HG03175 (cell line): ENCODE results near the gene AQP4.

Source experiments
- ATAC-seq: cut with Tn5 transposase; IDR thresholded peaks from one replicate; pipeline ENCODE4 v1.9.1; 2021; ENCODE audit warnings: mild to moderate bottlenecking, moderate library complexity; ENCODE audit not compliant: unreplicated experiment

Gene AQP4

GRCh38 chr18:26865557-26865956 lies at the start of gene AQP4:
TSS of gene AQP4 (minus strand) at chr18:26865707. CDS start at chr18:26865689, 18 bp downstream.
- ATAC-seq, result no peak

GRCh38 chr18:26911840-26912239 lies 46.3 kb upstream of the AQP4 start:
- ATAC-seq, result no peak

GRCh38 chr18:26909599-26910290 lies 44.2 kb upstream of the AQP4 start:
- ATAC-seq, result no peak

- no peak for ATAC-seq
These were observed 43.4 kb upstream of the AQP4 start for GRCh38 chr18:26908906-26909305.

- ATAC-seq, result no peak
These were observed 36.8 kb upstream of the AQP4 start for GRCh38 chr18:26902291-26902690.

DNA sequence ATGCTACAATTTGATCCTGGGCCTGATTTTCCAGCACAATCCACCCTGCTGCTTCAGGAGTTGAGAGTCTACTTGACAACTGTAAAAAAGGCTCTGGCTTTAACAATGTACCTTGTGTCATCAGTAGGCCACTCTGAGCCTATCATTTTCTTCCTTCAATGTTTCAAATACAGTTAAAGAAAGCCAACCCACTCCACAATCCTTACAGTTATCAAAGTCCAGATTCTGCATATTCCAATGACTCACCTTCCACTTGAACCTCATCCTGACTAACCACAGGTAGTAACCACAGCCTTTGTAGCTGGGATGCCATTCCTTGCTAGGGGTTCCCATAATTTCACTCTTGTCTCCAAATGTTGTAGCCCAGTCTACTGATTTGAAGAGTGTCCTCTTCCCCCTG lies 35.5 kb upstream of the AQP4 start:
- no peak for ATAC-seq

DNA sequence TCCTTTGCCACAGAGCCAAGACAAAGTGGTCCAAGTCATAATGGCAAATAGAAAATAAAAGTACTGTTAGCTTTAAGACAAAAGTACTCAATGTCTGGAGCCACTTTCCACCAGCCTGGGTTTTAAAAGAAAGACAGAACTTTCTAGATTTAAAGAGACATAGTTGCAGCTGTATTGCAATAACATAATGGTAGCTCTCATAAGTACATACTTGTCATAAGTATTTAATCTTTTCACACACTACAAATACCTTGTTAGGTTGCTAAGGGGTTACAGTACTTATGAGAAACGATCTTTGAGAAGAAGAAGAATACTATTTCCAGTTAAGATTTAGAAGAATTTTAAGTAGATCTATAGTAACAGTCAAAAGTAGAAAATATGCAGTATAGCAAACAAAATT lies 28.9 kb upstream of the AQP4 start:
- ATAC-seq, result no peak

DNA sequence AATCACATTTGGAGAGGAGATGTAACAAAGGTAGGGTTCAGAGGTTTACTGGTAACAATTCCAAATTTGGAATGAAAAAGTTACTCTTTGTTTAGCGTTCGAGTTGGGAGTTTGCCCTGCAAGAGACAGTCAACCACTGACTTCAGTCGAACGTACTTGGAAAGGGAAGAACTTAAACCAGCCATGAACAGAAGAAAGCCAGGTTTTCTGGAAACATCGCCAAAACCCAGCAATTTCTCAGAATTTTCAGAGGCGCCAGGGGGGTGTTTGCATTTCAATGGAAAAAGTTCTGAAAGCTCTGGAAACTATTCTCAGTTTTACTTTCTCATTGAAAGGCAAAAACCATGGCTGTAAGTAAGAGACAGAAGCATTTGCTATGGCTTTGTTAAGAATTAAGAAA lies 28.5 kb upstream of the AQP4 start:
- no peak for ATAC-seq

DNA sequence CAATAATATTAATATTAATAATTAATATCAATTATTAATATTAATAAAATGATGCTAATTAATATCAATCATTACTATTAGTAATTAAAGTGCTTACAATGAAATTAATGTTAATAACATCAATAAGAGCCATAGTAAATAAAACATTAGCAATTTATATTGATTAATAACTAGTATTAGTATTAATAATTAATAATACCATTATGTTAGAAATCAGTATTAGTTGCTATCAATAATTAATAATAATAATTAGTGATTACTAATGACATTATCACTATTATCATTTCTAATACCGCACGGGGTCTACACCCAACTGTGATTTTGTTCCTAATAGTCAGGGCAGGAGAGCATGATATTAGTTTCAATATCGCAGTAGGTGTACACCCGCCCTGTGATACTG lies 22.8 kb upstream of the AQP4 start:
- ATAC-seq, result no peak

DNA sequence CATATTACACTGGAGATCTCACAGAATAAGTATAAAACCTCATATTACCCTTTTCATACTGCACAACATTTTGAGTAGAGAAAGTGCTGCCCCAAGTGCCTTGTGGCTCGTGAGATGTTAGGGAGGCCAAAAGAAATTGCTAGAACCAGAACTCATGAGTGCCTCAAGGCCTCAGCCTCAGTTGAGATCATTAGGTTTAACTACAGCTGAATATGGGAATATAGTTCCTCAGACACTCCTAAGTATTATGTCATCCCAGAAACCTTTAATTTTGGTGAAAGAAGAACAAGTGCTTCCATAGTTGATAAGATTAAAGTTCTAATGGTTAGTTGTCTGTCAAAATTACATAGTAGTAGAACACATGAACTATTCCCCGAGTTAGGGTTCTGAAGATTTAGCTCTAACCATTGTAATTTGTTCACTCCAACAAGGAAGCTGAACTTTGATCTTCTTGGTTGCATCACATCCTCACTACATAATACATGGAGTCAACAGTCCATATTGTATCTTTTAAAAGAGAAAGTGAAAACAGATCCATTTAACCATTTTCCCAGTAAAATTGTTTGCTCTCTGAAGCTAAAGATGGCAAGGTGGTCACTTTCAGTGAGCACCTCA lies 9.6 kb upstream of the AQP4 start:
- ATAC-seq, result no peak

DNA sequence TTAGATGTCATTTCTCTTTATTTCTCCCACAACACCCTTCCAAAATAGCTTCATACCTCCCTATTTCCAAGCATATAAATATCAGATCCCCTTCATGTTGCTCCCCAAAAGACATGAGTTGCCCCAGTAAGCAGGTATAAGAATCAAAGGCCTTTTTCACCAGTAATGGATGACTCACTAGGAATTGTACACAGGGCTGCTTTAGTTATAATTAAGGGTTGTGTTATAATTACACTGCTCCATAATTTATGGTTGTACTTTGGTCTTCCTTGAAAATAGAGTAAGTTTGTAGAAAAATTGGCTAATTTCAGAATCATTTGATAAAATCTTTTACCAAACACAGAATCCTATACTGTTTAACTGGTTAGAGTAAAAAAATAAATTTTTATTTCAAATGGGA lies 8.8 kb upstream of the AQP4 start:
- no peak for ATAC-seq

DNA sequence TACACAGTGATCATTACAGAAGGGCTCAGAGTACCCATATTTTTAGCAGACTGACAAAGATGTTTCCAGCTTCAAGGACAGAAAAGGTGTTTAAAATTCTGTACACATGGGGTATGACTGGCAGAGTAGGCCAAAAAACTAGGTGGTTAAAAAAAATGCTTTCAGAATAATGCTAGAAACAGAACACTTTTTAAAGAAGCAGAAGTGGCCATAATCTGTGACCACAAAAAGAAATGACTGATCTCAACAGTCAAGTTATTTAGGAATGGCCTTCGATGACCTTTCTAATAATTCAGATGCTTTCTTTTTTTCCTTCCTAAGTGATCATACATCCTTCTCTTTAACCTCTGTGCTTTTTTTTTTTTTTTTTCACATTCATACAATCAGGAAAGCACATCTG lies 4.1 kb upstream of the AQP4 start:
- no peak for ATAC-seq

DNA sequence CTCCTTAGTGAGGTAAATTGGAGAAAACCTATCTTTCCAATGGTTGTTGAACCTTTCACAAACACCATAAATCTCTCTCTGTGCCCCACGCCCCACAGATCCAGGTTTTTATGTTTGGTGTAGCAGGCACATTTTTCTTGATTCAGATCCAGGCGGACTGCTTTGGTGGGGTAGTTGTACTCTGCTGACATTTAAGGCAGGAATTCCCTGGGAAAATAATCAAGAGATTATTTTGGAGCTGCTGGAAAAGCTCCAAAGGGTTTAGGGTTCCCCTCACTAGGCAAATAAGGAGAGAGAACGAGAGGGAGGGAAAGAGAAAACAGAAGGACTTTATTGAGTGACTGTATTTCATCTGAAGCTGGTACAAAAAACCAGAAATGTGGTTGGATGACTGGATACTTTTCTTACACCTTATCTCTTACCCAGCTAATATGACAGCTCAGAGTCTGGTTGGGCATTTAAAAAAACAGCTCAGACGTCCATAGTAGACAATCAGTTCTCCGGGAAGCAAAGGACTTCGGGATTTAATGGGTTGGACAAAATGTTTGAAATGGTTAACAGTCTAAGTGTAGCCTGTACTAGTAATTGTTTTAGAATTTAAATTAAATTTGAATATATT lies 3.6 kb upstream of the AQP4 start:
- ATAC-seq, result no peak

GRCh38 chr18:26867471-26867870 lies 2.0 kb upstream of the AQP4 start:
- no peak for ATAC-seq

DNA sequence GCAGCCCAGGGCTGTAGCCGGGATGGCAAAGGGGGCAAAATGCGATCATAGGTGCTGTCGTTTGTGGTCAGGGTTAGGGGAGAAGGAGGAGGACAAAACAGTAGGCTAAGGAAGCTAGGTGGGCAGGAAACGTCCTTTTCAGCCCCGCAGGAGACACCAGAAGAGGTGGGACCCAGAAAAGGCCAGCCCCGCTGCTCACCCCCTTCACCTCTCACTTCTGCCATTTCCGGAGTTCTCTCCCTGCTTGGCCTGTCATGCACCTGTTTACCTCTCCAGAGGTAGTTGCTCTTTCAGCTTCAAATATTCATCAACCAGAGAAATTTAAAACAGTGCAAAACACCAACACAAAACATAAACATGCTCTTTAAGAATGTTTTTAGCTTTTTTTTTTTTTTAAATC lies 849 bp downstream of the AQP4 start:
- no peak for ATAC-seq

GRCh38 chr18:26863921-26864497 lies 1.5 kb downstream of the AQP4 start:
- ATAC-seq, result no peak

GRCh38 chr18:26863122-26863879 lies 2.2 kb downstream of the AQP4 start:
- no peak for ATAC-seq

DNA sequence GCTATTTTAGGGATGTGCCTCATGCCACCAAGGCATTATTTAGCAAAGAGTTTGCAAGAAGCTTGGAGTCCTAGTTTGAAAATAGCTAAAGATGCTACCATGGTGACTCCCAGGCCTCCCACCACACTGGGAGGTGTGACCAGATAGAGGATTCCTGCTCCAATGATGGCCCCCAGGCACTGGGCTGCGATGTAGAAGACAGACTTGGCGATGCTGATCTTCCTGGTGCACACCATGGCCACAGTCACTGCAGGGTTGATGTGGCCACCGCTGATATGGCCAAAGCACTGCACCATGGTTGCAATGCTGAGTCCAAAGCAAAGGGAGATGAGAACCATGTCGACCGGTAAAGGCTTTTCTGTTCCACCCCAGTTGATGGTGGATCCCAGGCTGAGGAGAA lies 3.4 kb downstream of the AQP4 start:
- ATAC-seq, result no peak

- ATAC-seq, result no peak
These were observed 11.1 kb downstream of the AQP4 start for GRCh38 chr18:26854292-26854881.

GRCh38 chr18:26853401-26853800 lies 12.1 kb downstream of the AQP4 start:
- no peak for ATAC-seq

- ATAC-seq, result no peak
These were observed 21.7 kb downstream of the AQP4 start for GRCh38 chr18:26843760-26844159.
